ENCODE results near the gene LRRC17.
"Not testable (repeated sequence)": the region's sequence is repeated elsewhere in the genome, so short reads cannot be mapped to it uniquely, and the experiment has no call there.

The LRRC17 gene

DNA sequence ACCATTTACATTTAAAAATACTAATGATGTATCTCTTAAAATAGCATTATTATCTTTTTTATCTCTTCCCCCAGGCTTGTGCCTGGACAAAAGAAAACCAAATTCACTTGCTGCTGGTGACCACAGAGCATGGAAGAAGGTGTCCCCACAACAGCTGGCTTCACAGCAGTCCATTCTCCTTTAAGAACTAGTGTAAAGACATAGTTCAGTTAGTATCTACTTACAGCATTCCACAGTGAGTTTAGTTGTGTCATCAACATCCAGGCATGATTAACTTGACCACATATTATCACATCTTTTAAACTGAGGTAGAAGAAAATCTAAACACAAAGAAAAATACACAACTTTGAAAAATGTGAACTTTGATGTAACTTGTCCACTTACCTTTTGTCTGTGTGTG, 55.0 kb downstream of the LRRC17 start:
- no peak overlapping the region for H3K4me3 ChIP-seq
- no peaks in the 10 kb centered on the region for H3K27me3 ChIP-seq
- TF ChIP-seq, protein P1, sequence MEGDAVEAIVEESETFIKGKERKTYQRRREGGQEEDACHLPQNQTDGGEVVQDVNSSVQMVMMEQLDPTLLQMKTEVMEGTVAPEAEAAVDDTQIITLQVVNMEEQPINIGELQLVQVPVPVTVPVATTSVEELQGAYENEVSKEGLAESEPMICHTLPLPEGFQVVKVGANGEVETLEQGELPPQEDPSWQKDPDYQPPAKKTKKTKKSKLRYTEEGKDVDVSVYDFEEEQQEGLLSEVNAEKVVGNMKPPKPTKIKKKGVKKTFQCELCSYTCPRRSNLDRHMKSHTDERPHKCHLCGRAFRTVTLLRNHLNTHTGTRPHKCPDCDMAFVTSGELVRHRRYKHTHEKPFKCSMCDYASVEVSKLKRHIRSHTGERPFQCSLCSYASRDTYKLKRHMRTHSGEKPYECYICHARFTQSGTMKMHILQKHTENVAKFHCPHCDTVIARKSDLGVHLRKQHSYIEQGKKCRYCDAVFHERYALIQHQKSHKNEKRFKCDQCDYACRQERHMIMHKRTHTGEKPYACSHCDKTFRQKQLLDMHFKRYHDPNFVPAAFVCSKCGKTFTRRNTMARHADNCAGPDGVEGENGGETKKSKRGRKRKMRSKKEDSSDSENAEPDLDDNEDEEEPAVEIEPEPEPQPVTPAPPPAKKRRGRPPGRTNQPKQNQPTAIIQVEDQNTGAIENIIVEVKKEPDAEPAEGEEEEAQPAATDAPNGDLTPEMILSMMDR (IDR thresholded peaks at IDR 0.05) = no peak
- H3K36me3 ChIP-seq = no peaks in the 10 kb centered on the region
- intact Hi-C loops (cut with DNase I; ENCODE audit: low total_unique reads) = no loop called here
- DNase-seq = no peak
- peaks cover 0 to 13% (median 1%) of the 10 kb centered on the region in 4 donors for H3K4me1 ChIP-seq
- no peaks in the 10 kb centered on the region for H3K9me3 ChIP-seq
- H3K27ac ChIP-seq = no peak overlapping the region

DNA sequence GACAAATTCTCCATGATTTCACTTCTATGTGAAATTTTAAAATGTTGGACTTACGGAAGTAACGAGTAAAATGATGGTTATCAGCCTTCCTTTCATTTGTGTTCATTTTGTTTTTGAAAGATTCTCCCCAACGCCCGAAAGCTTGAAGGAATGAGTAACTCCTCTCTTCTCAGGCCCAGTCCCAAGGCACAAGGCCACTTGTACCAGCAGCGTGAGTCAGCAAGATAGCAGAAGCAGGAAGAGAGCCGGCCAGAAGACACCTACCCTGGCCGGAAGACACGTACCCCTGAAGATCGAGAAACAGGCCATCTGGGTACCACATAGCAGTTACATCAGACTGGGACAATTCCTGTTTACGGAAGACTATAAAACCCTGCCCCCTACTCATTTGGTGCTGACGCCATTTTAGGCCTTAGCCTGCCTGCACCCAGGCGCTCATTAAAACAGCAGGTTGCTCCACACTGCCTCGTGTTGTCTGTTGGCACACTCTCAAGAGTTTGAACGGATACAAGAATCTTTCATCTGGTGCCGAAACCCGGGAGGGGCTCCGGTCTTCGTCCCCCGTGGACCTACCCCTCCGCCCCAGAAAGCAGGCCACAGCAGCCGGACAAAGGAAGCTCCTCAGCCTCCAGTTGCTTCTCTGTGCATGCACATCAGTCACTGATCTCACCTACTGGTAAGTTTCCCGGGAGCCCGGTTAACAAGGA, 60.4 kb downstream of the LRRC17 start:
- no peaks in the 10 kb centered on the region for H3K9me3 ChIP-seq
- peak overlapping the region; percentile 12 to 34 for H3K27ac ChIP-seq
- H3K36me3 ChIP-seq = no peaks in the 10 kb centered on the region
- H3K4me3 ChIP-seq = no peak overlapping the region
- no peaks in the 10 kb centered on the region for H3K27me3 ChIP-seq
- TF ChIP-seq, protein P1 (IDR thresholded peaks at IDR 0.05) = no peak
- DNase-seq = peak in 1 of 2 donors; percentile 74
- intact Hi-C loops (cut with DNase I; ENCODE audit: low total_unique reads) = no loop called here
- peaks cover 0 to 11% (median under 1%) of the 10 kb centered on the region in 4 donors for H3K4me1 ChIP-seq

DNA sequence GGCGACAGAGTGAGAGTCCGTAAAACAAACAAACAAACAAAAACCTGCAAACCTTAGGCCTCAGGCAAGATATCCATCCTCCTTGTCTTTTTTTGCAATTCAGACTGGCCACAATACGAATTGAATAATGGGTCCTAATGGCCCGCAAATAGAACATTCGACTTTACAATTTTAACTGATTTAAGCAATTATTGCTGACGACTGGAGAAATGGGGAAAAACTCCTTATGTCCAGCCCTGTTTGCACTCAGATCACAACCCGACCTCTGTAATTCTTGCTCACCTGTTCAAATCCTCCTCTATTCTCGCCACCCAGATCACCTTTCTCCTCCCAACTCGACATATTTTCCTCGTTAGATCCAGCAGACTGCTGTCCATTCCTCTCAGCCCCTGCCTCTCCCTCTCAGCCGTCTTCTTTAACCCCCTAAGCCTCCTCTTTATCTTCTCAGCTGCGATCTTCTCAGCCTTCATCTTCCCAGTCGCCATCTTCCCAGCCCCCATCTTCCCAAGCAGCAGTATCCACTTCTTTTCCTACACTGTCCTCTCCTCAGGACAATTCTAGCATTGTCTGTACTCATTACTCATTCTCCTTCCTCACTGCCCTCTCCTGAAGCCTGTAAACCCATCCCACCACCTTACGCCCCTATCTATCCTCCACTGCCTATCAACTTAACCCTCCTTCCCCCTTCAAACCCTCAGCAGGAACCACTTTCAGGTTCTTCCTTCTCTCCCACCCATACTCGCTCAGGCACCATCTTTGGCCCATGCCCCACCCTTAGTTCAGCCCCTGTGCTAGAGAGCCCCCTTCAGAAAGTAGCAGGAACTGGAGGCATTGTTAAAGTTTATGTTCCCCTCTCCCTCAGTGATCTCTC, 61.8 kb downstream of the LRRC17 start:
- intact Hi-C loops (cut with DNase I; ENCODE audit: low total_unique reads) = no loop called here
- TF ChIP-seq, protein P1 (IDR thresholded peaks at IDR 0.05) = no peak

DNA sequence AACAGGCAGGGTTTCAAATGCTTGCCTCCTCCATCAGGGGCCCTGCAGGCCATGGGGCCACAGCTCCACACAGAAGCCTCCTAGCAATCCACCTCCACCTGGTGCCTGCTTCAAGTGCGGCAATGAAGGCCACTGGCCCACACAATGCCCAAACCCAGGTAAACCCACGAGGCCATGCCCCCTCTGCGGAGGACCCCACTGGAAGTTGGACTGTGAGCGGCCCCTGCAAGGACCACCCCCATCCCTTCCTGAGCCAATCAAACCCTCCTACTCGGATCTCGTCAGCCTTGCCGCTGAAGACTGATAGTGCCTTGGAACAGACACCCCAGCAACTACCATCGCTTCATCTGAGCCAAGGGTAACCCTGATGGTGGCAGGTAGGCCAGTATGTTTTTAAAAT, 63.1 kb downstream of the LRRC17 start:
- Histone ChIP-seq H3K27ac (no peak overlapping the region), H3K27me3 (no peaks in the 10 kb centered on the region), H3K4me1 (peaks cover 0 to 17% (median 2%) of the 10 kb centered on the region in 4 donors), H3K9me3 (no peaks in the 10 kb centered on the region), H3K36me3 (no peaks in the 10 kb centered on the region), H3K4me3 (no peak overlapping the region)
- intact Hi-C loops (cut with DNase I; ENCODE audit: low total_unique reads) = no loop called here
- DNase-seq = no peak
- TF ChIP-seq, protein P1 (IDR thresholded peaks at IDR 0.05) = no peak

More for the DNA sequence above, 61.8 kb downstream of the LRRC17 start:
- DNase-seq = no peak
- Histone ChIP-seq H3K36me3 (no peaks in the 10 kb centered on the region), H3K4me3 (no peak overlapping the region), H3K9me3 (no peaks in the 10 kb centered on the region), H3K27ac (no peak overlapping the region), H3K4me1 (peaks cover 0 to 17% (median 2%) of the 10 kb centered on the region in 4 donors), H3K27me3 (no peaks in the 10 kb centered on the region)

DNA sequence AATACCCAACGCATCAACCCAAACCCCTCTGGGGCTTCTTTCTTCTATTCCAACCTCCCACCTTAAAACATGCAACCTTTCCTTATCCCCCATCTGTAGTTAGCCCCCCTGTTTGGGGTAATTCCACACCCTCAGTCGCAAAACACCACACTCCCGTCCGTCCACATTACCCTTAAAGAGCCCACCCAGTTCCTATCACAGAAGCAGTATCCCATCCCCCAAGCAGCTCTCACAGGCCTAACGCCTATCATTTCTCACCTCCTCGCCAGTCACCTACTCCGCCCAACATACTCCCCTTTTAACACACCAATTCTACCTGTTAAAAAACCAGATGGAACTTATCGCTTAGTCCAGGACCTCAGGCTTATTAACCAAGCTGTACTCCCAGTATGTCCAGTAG, 63.7 kb downstream of the LRRC17 start:
- no peak for DNase-seq
- intact Hi-C loops (cut with DNase I; ENCODE audit: low total_unique reads) = no loop called here
- Histone ChIP-seq H3K4me3 (no peak overlapping the region), H3K4me1 (peaks cover 0 to 17% (median 2%) of the 10 kb centered on the region in 4 donors), H3K27me3 (no peaks in the 10 kb centered on the region), H3K36me3 (no peaks in the 10 kb centered on the region), H3K9me3 (no peaks in the 10 kb centered on the region), H3K27ac (no peak overlapping the region)
- TF ChIP-seq, protein P1 (IDR thresholded peaks at IDR 0.05) = no peak

DNA sequence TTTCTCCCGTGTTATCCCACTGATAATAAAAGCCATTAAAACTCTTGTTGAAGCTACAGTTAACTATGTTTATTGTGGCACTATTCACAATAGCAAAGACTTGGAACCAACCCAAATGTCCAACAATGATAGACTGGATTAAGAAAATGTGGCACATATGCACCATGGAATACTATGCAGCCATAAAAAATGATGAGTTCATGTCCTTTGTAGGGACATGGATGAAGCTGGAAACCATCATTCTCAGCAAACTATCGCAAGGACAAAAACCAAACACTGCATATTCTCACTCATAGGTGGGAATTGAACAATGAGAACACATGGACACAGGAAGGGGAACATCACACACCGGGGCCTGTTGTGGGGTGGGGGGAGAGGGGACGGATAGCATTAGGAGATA, 64.8 kb downstream of the LRRC17 start:
- H3K9me3 ChIP-seq; H3K4me3 ChIP-seq; DNase-seq; intact Hi-C loops (cut with DNase I; ENCODE audit: low total_unique reads); H3K27me3 ChIP-seq; H3K36me3 ChIP-seq: not testable (repeated sequence)
- Histone ChIP-seq H3K4me1 (peaks cover 0 to 17% (median 2%) of the 10 kb centered on the region in 4 donors), H3K27ac (peak overlapping the region; percentile 42 to 68)
